GM19193 (cell line): ENCODE data around the gene GMPPB.

Experiments used
- POLR2A ChIP-seq: IDR thresholded peaks from 4 replicates; pipeline ENCODE4 v1.6.1; 2011; ENCODE audit not compliant: insufficient read depth, insufficient read length; ENCODE audit errors: extremely low read depth

Gene GMPPB

GRCh38 chr3:49723628-49724551, at the start of gene GMPPB:
Gene GMPPB (minus strand): TSS chr3:49723951. CDS start chr3:49723726, 225 bp downstream.
- TF ChIP-seq POLR2A, result peak; percentile 73

DNA sequence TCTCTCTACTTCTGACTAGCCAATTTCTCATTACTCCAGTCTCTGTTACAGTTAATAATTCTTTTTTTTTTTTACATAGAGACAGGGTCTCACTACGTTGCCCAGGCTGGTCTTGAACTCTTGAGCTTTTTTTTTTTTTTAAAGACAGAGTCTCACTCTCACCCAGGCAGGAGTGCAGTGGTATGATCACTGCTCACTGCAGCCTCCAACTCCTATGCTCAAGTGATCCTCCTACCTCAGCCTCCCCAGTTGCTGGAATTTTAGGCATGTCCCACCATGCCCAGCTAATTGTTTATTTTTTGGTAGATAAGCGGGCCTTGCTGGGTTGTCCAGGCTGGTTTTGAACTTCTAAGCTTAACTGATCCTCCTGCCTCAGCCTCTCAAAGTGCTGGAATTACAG, 49.0 kb upstream of the GMPPB start:
- no peak for TF ChIP-seq POLR2A

DNA sequence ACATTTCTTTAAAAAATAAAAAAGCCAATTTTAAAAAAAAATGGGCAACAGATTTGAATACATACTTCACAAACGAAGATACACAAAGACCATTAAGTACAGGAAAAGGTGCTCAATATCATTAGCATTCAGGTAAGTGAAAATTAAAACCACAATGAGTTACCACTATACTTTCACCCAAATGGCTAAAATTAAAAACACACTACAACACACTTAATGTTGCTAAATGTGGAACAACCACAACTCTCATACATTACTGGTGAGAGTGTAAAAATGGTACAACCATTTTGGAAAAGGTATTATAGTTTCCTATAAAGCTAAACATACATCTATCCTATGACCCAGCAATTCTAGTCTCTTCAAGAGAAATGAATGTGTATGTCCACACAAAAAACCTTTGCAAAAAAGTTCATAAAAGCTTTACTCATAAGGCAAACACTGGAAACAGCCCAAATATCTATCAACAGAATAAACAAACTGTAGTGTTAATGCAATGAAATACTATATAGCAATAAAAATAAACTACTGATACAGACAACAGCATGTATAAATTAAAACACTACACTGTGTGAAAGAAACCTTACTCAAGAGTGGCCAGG, 47.7 kb upstream of the GMPPB start:
- no peak for TF ChIP-seq POLR2A

GRCh38 chr3:49769926-49770325, 46.2 kb upstream of the GMPPB start:
- no peak for TF ChIP-seq POLR2A

DNA sequence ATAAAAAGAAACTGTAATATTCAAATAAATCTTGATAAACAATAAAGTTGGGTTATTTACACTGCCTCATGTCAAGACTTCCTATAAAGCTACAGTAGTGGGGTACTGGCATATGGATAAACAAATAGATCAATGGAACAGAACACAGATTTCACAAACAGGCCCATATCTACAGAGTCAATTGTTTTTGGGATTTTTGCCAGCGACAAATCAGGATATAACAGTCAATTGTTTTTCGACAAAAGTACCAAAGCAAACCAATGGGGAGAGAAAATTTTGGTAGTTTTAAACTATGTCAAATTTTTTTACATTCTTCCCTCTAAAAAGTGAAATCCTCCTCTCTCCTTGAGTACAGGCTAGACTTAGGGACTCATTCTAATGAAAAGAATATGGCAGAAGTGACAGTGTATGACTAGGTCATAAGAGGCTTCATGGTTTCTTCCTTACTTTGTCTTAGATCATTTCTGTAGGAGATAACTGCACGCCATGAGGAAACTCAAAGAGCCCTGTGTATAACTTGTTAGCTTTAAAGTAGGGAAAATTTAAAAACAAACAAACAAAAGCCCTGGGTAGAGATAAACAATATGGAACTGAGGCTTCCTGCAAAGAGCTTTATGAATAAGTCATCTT, 45.6 kb upstream of the GMPPB start:
- no peak for TF ChIP-seq POLR2A

- TF ChIP-seq POLR2A, result no peak
Measured at GRCh38 chr3:49763981-49764380, 40.2 kb upstream of the GMPPB start.

DNA sequence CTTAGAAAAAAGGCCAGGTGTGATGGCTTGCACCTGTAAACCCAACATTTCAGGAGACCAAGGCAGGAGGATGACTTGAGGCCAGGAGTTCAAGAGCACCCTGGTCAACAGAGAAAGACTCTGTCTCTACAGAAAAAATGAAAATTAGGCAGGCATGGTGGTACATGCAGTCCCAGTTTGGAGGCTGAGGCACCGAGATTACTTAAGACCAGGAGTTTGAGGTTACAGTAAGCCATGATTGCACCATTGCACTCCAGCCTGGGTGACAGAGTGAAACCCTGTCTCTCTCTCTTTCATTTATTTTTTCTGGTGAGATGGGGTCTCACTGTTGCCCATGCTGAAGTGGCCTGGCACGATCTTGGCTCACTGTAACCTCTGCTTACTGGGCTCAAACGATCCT, 37.9 kb upstream of the GMPPB start:
- no peak for TF ChIP-seq POLR2A

- no peak for TF ChIP-seq POLR2A
Measured at GRCh38 chr3:49759226-49759625, 35.5 kb upstream of the GMPPB start.

DNA sequence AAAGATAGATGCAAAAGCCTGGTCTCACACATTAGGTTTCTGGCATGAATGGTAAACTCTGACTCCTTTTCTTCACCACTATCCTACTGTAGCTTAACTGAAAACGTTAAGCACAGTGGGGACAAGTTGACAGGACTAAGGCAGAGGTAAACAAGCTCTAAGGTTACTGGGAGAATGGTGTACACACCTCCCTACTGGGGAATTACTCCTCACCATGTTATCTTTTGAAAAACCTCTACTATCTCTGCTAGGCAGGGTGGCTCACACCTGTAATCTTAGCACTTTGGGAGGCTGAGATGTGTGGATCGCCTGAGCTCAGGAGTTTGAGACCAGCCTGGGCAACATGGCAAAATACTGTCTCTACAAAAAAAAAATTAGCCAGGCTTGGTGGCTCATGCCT, 33.4 kb upstream of the GMPPB start:
- no peak for TF ChIP-seq POLR2A

GRCh38 chr3:49756036-49756435, 32.3 kb upstream of the GMPPB start:
- TF ChIP-seq POLR2A, result no peak

DNA sequence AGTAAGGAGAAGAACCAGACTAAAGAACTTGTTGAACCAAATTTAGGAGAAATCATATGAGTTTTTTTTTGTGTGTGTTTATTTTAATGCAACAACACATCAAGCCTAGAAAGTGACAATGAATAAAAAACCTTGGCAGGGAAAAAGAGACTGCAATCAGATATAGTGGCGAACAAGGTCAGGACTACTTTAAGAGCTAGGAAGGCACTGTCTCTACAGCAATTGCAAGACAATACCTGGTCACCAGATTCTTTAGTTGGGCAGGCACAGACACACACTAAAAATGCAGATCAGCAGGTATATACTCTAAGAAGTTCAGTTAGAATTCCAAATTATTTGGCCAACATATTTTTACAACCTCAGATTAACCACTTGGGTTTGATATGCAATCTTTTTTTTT, 30.8 kb upstream of the GMPPB start:
- TF ChIP-seq POLR2A, result no peak

DNA sequence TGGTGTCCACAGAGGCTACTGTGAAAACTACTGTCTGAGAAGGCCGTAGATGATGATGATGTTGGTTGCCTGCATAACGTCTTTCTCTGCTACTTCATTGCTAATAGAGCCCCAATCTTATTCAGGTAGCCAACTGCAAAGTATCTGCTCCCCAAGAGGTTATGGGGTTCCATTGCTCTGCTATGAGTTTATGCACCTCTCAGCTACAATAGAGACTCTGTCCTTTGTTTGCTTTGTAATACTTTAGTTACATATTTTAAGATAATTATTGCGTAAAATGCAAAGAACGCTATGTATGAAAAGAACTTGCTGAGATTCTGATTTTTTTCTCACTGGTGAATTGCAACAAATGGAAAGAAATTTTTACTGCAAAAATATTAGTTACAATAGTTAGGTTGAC, 27.8 kb upstream of the GMPPB start:
- no peak for TF ChIP-seq POLR2A

- TF ChIP-seq POLR2A, result no peak
Measured at GRCh38 chr3:49750056-49750455, 26.3 kb upstream of the GMPPB start.

- no peak for TF ChIP-seq POLR2A
Measured at GRCh38 chr3:49747792-49748480, 24.2 kb upstream of the GMPPB start.

GRCh38 chr3:49745986-49746385, 22.2 kb upstream of the GMPPB start:
- TF ChIP-seq POLR2A, result no peak
